Testis (tissue), 2 donors: ENCODE measurements around the gene HOXA3.

Experiments used
- CTCF ChIP-seq, 3 experiments: fragments of 450-650 bp in 2 of 3; fragments of 200-600 bp in 1 of 3; sonication (generic) in 1 of 3; IDR thresholded peaks; one replicate each; pipeline ENCODE4 v1.5.1; 2016 to 2019; ENCODE audit warnings: antibody characterized with exemption in 3 of 3, mild to moderate bottlenecking in 2 of 3, moderate library complexity in 1 of 3
- POLR2A ChIP-seq: fragments of 450-650 bp; IDR thresholded peaks from one replicate; pipeline ENCODE4 v1.6.1; 2017; ENCODE audit warnings: antibody characterized with exemption, mild to moderate bottlenecking, moderate library complexity

GRCh38 chr7:27088002-27088922, 64.1 kb downstream of the HOXA3 start:
- no peak for TF ChIP-seq CTCF (IDR thresholded peaks at IDR 0.05)
- TF ChIP-seq POLR2A = no peak
